ENCODE data around the gene BTN2A1. TPM values are rescaled to one million over a fixed set of nuclear protein-coding genes. Genes with fewer than 3 reads are reported as not detected.

The BTN2A1 gene
- total RNA-seq, 1 experiment from 2014 or later = 11.2 TPM

DNA sequence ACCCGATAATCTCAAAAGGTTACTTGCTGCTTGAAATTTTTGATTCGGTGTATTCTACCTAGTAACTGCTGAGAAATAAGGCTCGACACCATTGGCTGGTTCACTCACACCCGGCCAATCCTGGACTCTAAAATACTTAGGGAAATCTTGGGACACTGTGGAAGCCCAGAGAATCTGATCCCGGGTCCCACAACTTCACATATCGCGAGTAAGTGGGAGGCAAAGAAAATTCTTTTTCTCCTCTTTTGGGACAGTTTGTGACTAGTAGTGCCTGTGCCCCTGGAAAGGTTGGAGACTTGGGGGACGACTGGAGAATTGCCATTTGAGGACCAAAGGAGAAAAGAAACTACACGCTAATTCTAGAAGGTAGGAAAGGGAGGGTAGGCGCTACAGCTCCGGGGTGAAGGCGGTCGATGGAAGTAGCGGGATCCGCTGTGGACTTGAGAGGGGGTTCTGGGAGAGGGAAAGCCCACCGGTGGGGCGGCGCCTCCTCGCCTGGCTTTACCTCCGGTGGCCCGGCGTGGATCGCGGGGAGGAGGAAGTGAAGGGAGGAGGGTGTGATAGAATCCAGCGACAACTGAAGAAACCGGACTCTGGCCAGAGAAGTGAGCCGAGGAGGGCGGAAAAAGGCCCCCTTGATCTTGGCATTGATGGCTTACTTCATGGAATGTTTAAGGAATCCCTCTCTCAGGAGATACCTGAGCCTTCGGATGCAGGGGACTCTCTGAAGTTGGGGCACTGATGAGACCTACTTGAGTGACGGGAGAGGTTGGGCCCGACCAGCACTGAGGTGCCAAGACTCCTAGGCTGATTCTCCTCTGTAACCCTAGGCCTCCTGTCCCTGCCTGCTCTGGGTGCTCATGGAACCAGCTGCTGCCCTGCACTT is 36.3 kb upstream of the BTN2A1 start:
- H3K9me2 ChIP-seq (ENCODE audit: insufficient read depth) = no peaks in the 10 kb centered on the region
- POLR2A ChIA-PET = no interaction called here

More for the DNA sequence above, 36.3 kb upstream of the BTN2A1 start:
- Histone ChIP-seq H3K9ac (ENCODE audit: low read length) (peak overlapping the region; percentile 84), H3K4me3 (replicated peaks in 1 of 2; ENCODE audit: low read depth in 1 of 2, low read length in 2 of 2) (peak overlapping the region; percentile 84 to 93), H3K27me3 (ENCODE audit: insufficient read depth, low read length) (no peaks in the 10 kb centered on the region), H3K9me3 (ENCODE audit: control insufficient read depth in 1 of 2, insufficient read depth in 1 of 2, low read depth in 1 of 2, low read length in 2 of 2) (peaks cover 0 to 7% of the 10 kb centered on the region in 2 experiments; a peak in 1 of 4 replicates), H3K4me1 (ENCODE audit: control insufficient read depth in 1 of 2, insufficient read depth in 2 of 2, low read length in 2 of 2) (peaks cover 4 to 7% of the 10 kb centered on the region in 2 experiments; a peak in 3 of 4 replicates), H3K4me2 (ENCODE audit: low read length) (peak overlapping the region; percentile 95), H3K36me3 (ENCODE audit: control insufficient read depth in 1 of 2, insufficient read depth in 2 of 2, low read length in 2 of 2) (0 out of 4 replicates have a peak, but pooled peaks cover 0 to 4% of the 10 kb centered on the region in 2 experiments), H2AFZ (ENCODE audit: low read depth, low read length, poor library complexity, severe bottlenecking) (peak overlapping the region; percentile 98), H3K27ac (ENCODE audit: low read depth, low read length) (peak overlapping the region; percentile 69), H3K79me2 (ENCODE audit: insufficient read depth, low read length) (no peaks in the 10 kb centered on the region), H4K20me1 (ENCODE audit: insufficient read depth) (no peaks in the 10 kb centered on the region)
- ChIA-PET RAD21 (ENCODE audit: low non-redundant PET in 1 of 2, low total read pairs in 2 of 2, uncharacterized antibody in 2 of 2, unreplicated experiment in 2 of 2) (no interaction called here), CTCF (interaction anchor here (1.0 to 1.4 kb wide), 2 partner anchors 37 to 80 kb away, joined by 3 to 7 read pairs; no protein-coding TSS in a partner anchor)
- TF ChIP-seq RAD21 (IDR thresholded peaks at IDR 0.05; ENCODE audit: low read depth) (no peak), POLR2A (IDR thresholded peaks at IDR 0.05; ENCODE audit: borderline replicate concordance, extremely low read depth, insufficient read depth, insufficient read length) (peak; percentile 74), POLR2AphosphoS5 (IDR thresholded peaks at IDR 0.05; ENCODE audit: low read depth, low read length) (peak; percentile 67), FOSL1 (IDR thresholded peaks at IDR 0.05; ENCODE audit: low read depth) (no peak)
- TF ChIP-seq, protein P1, sequence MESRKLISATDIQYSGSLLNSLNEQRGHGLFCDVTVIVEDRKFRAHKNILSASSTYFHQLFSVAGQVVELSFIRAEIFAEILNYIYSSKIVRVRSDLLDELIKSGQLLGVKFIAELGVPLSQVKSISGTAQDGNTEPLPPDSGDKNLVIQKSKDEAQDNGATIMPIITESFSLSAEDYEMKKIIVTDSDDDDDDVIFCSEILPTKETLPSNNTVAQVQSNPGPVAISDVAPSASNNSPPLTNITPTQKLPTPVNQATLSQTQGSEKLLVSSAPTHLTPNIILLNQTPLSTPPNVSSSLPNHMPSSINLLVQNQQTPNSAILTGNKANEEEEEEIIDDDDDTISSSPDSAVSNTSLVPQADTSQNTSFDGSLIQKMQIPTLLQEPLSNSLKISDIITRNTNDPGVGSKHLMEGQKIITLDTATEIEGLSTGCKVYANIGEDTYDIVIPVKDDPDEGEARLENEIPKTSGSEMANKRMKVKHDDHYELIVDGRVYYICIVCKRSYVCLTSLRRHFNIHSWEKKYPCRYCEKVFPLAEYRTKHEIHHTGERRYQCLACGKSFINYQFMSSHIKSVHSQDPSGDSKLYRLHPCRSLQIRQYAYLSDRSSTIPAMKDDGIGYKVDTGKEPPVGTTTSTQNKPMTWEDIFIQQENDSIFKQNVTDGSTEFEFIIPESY (IDR thresholded peaks at IDR 0.05; ENCODE audit: extremely low read depth, insufficient replicate concordance, low read length) = peak; percentile 86
- peak; percentile 98 for ATAC-seq
- DNase-seq (ENCODE audit: low read depth, low spot score) = peak; percentile 86
- intact Hi-C loops (cut with micrococcal nuclease) = loop anchor here (1.0 kb wide), 1 partner anchor 80 kb away; no protein-coding TSS in a partner anchor
- BruUV-seq (replicated peaks) = TSS peak; percentile 79
